HUDEP-2 (cell line): ENCODE measurements around the gene SCLT1.

Source experiments
- DNase-seq, 76 experiments: peaks; one replicate each; lab custom pipeline; 2025; ENCODE audit not compliant: unreplicated experiment in 76 of 76; lab: John Stamatoyannopoulos, UW

Gene SCLT1

DNA sequence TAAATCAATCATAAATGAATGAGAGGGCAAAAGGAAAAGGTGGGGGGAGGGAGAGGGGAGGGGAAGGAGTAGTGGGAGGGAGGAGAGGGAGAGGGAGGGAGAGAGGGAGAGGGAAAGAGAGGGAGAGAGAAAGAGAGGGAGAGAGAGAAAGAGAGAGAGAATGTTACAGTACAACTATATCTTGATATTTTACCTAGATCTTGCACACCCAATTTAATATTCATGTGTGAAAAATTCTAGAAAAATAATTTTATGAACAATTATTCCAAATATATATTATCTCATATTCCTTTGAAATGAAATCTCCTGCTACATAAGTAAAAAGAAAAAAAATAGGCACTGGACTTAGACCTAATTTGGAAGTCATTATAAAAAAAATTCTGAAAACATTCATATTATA is 120.0 kb downstream of the SCLT1 start:
- DNase-seq: no peak

DNA sequence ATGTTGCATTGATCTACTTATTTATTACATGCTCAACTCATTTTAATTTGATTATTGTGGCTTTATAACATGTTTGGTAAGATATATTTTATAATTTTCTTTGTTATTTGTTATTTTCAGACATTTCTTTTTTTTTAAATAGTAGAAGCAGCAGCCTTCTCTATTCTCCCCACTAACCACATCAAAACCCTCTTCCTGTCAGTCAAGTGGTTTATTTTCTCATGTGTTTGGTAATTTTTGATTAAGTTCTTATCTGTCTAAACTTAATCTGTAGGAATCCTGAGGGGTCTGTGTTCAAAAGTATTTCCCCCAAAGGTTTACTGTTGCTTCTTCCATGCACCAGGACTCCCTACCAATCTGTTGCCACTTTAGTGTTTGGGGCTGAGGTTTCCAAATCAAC is 131.9 kb downstream of the SCLT1 start:
- no peak for DNase-seq

DNA sequence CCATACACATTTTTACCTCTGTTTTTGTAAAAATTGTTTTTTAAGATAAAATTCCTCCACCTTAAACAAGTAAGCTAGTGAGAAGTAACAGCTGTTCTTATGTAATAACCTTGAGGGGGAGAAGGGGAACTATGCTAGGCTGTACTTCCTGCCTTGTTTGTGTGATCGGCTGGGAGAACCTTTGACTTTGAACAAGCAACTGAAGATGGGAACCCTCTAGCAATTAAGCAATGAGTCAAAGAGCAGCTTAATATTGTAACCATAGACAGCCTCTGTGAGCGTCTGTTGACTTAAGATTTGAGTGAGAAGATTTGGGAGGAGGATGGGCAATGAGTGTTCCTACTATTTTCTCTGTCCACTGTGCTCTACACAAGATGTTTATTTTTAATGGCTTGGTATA is 135.1 kb downstream of the SCLT1 start:
- DNase-seq: no peak

DNA sequence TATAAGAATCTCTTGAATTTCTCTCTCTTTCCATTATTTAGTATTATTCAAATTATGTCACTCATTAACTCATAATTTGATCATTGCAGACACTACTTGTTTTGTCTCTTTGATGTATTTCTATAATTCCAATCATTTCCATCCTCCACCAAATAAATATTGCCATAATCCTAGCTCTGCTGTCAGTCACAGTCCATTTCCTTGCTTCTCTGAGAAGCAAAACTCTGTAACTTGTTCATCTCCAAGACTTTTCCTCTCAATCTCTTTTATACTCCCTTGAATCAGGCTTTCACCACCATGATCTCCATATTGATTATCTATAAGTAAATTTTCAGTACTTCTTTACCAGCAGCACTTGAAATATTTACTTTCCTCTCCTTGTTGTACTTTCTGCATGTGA is 135.9 kb downstream of the SCLT1 start:
- DNase-seq: no peak

DNA sequence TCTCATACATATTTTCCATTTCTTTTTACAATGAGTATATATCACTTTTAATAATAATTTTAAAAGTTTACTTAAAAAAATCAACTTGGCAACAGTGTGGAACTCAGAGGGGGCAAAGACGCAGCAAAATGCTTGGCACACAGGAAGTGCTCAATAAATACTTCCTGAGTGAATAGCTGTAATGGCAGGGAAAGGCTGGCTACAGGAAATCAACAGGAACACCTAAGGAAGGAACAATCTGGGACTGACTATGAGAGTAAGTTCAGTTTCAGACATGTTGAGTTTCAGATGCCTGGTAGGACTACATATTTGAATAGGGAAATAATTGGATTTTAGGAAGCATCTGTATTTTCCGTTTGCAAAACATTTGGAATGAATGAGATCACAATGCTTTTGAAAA is 137.6 kb downstream of the SCLT1 start:
- DNase-seq: no peak

DNA sequence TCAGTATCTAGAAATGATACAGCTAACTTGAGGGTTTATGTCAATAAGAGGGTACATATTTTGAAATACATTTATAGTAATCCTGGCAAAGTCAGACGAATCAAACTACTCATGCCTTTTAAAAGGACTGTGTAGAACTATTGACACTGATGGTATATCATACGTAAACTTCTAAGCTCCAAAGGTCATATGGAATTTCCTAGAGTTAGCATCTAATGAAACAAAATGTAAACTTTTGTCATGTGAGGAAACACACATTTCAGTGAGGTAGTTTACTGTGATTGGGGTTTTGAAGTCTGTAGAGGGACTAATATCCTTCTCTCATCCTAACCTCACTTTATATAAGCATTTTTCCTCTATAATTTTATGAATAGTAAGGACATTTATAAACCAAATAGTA is 138.4 kb downstream of the SCLT1 start:
- DNase-seq: no peak

DNA sequence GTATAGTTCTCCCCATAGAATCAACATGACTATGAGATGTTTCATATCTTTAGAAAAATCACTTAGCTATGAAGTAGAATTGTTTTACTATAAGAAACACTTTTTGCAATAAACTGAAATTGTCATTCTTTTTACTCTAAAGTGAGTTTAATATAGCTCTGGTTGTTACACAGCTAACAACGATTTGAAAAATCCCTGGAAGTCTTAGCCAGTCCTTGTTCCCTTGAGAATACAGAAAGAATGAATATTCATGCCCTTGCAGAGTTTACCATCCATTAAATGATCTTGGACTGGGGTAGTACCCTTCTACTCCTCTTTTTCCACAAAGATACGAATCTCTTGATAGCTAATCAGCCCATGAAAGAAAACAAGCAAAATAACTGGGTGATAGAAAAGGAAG is 142.0 kb downstream of the SCLT1 start:
- DNase-seq: no peak

DNA sequence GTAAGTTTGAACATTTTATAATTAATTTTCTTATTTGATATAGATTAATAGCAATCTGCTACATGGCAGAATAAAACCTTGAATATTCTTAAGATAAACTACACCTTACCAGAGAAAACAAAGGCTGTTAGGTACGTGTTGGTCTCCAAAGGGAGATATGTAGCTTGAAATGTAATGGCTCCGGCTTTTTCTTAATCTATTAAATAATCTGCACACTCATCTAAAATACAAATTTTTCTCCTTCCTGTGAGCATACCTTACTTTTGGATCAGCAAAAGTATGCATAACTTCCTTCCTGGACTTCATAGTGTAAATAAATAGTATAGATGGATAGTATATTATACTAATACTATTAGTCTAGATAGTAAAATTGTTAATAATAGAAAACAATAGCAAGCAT is 142.5 kb downstream of the SCLT1 start:
- DNase-seq: no peak

DNA sequence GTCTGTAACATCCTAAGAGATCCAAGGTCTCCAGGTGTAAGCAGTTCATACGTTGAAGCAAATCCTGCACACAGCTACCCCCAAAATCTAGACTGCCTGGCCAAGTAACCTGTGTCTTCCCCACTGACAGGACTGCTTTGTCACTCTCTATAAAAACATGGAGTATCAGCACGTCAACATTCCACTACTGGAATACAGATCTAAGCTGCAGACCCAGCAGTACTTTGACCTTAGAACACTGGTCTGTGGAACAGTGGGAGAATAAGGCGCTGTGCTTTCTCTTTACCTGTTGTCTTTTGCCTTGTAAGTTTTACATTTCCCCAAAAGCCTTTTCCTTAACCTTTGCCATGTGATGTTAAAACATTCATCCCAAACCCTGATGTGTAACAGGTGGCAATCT is 146.4 kb downstream of the SCLT1 start:
- DNase-seq: no peak

DNA sequence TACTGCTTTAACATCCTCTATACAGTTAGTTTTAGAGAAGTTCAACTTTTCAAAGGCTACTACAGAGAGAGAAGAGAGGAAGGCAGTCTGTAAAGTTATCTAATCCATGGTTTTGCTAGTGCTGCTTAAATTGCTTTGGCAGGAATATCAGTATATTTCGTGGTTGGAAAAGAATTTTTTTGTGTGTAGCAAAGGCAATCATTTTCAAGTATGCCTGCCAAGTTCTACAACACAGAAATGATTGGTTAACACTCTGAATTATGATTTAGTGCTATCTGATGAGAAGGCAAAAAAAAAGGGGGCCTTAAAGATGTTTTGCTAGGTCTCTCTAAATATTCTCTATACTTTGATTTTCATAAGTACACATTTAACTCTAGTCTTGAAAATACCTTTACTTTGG is 150.7 kb downstream of the SCLT1 start:
- DNase-seq: no peak

DNA sequence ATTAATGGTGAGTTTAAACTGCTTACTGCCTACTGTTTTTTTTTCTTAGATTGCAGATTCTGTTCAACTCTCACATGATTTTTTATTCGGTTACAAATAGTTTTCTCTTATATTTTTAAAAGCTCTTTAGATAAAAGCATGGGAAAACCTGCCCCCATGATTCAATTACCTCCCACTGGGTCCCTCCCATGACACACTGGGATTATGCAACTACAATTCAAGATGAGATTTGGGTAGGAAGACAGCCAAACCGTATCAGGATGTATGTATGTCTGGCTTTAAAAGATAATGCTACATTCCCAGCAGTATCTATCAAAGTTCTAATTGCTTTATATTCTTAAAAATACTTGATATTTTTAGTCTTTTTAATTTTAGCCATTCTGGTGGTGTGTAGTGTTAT is 152.4 kb downstream of the SCLT1 start:
- no peak for DNase-seq

DNA sequence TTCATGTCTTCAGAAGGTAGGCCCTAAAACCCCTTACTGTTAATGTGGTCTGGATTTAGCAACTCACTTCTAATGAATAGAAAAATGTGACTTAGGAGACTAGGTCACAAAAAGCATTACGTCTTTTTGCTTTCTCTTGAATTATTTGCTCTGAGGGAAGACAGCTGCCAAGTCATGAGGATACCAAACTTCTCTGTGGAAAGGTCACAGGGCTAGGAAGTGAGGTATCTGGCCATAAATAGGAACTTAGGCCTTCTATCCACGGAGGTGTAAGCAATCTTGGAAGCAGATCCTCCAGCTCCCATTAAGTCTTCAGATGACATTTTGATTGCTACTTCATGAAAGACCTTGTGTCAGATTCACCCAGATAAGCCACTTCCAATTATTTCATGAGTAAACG is 163.3 kb downstream of the SCLT1 start:
- no peak for DNase-seq

DNA sequence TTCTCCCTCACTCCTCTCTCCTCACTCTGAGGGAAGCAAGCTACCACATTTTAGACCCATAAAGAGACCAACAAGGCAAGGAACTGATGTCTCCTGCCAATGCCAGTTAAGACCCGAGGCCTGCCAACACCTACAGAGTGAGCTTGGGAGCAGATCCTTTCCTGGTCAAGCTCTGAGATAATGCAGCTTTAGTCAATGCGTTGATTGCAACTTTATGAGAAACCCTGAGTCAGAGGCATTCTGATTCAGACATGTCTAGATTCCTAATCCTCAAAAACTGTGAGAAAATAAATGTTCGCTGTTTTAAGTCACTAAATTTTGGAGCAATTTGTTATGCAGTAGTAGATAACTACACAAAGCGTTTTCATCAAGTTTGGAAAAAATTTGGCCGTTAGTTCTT is 168.4 kb downstream of the SCLT1 start:
- no peak for DNase-seq

DNA sequence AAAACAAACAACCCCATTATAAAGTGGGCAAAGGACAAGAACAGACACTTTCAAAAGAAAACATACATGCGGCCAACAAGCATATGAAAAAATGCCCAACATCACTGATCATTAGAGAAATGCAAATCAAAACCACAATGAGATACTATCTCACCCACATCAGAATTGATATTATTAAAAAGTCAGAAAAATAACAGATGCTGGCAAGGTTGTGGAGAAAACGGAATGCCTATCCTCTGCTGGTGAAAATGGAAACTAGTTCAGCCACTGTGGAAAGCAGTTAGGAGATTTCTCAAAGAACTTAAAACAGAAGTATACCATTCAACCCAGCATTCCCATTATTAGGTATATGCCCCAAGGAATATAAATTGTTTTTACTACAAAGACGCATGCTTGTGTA is 171.4 kb downstream of the SCLT1 start:
- no peak for DNase-seq

DNA sequence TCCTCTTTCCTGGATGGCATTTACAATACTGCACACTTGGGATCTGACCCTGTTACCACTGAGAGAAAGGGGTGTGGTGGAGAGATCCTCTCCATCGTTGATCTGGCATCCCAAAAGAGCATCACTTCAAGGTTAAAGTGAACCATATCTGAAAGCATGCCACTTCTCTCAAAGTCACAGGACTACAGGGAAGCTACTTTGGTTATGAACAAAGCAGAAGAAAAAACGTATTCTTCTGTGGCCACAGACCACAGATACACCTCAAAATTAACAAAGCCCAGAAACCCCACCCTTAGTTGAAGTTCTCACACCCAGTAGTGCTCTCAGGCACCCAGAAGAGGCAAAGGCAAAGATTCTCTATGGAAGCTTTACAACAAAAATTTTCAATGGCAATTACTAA is 175.6 kb downstream of the SCLT1 start:
- DNase-seq: no peak

DNA sequence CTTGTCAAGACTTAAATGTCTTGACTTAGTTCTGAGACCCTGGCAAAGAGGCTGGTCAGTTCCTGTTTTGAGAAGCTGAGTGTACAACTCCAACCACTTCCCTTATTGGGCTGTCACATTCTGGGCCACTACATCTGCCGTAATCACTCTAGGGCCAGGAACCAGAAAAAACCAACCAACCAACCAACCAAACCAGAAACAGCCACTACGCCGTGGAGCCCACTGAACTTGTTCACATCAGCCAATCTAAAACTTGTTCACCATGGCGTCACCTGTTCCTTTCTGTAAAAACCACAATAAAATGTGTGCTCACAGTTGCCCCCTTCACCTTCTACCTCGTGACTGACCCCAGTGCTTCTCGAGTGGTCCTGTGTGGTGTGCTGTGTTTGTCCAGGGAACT is 176.5 kb downstream of the SCLT1 start:
- DNase-seq: no peak

DNA sequence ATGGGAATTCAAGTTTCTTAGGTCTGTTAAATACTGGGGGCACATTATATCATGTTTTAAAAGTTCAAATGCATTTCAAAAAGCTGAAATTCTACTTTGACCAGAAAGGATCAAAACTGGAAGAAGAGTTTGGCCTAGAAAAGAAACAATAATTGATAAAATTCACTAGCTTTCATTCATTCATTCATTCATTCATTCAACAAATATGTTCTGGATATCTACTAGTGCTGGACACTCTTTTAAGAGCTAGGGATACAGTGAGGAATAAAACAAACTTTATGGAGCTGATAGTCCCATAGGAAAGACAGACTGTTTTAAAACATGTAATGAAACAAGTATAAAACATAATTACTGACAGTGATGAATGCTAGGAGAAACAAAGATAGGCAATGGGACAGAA is 177.8 kb downstream of the SCLT1 start:
- DNase-seq: no peak

DNA sequence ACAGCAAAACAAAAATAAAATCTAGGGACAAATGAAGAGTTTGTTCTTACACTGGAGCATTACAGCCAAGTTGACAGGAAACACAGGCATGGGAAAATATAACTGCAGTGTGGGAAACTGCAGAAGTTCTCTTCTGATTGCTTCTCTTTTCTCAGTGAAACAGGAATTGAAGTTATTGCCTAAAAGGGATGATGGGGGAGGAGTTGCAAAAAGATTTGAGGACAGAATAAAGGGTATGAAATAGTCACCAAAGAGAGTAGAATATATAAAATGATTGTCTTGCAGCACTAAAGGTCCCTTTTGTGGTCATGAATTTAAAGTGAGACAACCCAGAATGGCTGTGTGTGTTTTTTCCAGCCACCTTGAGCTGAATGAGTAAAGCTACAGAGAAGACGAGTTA is 180.1 kb downstream of the SCLT1 start:
- DNase-seq: no peak

DNA sequence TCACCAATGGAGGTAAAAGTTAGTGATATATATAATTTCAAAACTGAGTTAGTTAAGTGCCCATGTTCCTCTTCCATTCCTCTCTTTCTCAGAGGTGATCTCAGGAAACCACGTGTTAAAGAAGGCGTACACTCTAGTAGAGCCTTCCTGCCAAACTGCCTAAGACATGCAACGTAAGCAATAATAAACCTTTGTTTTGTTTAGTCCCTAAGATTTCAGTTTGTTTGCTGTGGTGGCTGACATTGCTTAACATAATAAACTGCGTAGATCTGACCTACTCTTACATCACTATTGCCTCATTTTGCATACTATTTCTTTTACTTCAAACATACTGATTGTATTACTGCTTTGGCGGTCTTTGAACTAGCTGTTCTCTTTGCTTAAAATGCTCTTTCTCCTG is 184.6 kb downstream of the SCLT1 start:
- no peak for DNase-seq

DNA sequence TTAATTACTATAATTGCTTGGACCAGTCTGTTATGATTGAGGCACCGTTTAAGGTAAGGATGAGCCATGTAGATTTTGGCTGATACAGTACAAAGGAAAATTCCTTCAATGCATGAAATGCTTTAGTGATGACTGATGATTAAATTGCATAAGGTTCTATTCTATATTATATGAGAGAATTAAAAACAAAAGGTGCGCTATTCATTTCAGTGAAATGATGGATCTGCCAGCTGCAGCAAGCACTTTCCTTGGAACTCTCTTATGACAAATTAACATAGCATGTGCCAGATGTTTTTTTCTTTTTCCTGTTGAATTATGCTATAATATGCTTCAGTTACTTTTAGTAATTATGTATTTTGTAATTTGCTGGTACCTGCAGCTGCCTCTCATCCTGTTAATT is 185.4 kb downstream of the SCLT1 start:
- no peak for DNase-seq

DNA sequence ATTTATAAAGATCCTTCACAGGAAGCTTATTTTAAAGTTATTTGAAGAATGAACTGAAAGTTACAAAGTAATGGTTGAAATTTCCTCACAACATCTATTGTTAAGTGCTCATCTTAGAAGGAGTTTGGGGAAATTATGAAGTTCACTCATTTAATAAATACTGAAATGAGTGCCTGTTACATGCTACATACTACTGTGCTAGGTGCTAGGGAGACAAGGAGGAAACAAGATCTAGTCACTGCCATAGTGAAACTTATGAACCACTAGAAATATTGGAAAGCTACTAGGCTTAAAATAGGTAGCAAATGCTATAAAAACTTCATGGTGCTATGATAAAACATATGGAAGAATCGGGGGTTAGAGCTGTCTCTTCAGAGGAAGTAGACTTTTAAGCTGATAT is 186.8 kb downstream of the SCLT1 start:
- DNase-seq: no peak

DNA sequence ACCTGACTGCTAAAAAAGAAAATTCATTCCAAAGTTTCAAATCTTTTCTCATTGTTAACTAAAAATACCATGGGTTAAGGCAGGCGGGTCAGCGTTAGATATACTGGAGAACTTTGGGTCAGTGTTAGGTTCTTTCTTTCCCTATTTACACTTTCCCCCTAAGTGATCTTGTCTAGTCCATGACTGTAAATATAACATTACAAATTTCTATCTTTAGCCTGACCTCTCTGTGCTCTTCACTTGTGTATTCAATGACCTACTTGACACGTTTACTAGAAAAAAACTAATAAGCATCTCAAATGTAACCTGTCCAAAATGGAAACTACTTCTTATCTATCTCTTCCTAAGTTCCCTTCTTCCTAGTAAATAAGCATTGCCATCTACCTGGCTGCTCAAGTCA is 188.5 kb downstream of the SCLT1 start:
- no peak for DNase-seq

DNA sequence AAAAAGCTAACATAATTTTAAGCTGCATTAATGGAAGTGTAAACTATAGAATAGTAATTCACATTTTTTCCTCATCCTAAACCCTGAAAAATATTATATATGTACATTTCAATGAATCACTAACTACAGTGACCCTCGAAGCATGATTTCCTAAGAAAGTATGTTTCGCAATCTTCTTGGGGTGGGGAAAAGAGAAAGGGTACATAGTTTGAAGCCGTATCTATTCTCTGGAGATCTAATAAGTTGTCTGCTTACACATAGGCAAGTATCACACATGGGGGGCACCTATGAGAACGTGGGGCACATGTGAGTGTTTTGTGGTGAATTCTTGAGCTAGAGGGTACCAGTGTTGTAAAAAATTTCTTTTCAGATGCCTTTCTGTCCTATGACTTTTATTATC is 212.7 kb downstream of the SCLT1 start:
- no peak for DNase-seq

DNA sequence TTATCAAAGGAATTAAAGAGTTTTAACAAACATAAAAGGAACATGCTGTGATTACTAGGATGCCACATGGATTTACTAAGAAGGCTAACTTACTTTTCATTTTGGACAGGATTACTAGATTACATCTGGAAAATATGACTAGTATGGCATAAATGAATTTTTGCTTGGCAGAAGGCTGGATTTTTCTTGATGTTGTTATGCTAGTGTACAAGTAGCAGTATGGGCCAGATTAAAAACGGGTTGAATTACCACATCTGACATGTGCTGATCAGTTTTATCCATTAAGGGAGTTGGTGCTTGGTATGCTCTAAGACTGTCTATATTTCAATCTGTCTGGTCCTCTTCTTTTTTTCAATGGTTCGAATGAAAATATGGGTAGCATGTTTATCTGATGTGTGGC is 213.4 kb downstream of the SCLT1 start:
- no peak for DNase-seq
